GM06990 (cell line): ENCODE measurements around the gene CCIN.
"Not testable (repeated sequence)": the region's sequence is repeated elsewhere in the genome, so short reads cannot be mapped to it uniquely, and the experiment has no call there.

Experiments
- DNase-seq: peaks from one replicate; pipeline ENCODE4 v3.0.0-alpha.2; 2011; ENCODE audit not compliant: insufficient read length; ENCODE audit errors: extremely low read depth
- H3K27me3 ChIP-seq: replicated peaks from 2 replicates; pipeline ENCODE4 v1.6.0; 2011; ENCODE audit warnings: low read length; ENCODE audit not compliant: control insufficient read depth, insufficient read depth
- H3K36me3 ChIP-seq: 2 replicates; pipeline ENCODE4 v1.5.1; 2011; ENCODE audit warnings: low read length; ENCODE audit not compliant: control insufficient read depth, insufficient read depth
- H3K4me3 ChIP-seq: replicated peaks from 2 replicates; pipeline ENCODE4 v1.5.1; 2011; ENCODE audit warnings: low read depth, mild to moderate bottlenecking, control low read depth, low read length
- TF ChIP-seq, protein P1 (sequence below): IDR thresholded peaks from 2 replicates; pipeline ENCODE4 v1.5.1; 2011; ENCODE audit warnings: low read length, control low read depth, mild to moderate bottlenecking, inconsistent platforms; ENCODE audit not compliant: insufficient read depth, poor library complexity, severe bottlenecking

CCIN gene

DNA sequence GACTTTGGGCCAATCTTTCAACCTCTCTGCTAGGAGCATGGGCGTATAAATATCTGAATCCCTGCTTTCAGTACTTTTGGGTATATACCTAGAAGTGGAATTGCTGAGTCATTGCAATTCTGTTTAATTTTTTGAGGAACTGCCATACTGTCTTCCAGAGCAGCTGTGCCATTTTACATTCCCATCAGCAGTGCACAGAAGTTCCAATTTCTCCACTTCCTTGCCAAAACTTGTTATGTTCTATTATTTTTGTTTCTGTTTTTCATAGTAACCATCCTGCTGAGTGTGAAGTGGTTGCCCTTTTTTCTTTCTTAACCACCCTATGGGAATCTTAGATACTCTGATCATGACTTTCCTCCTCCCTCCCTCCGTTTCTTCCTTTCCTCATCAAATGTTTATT, 11.1 kb upstream of the CCIN start:
- no peak for DNase-seq
- TF ChIP-seq, protein P1, sequence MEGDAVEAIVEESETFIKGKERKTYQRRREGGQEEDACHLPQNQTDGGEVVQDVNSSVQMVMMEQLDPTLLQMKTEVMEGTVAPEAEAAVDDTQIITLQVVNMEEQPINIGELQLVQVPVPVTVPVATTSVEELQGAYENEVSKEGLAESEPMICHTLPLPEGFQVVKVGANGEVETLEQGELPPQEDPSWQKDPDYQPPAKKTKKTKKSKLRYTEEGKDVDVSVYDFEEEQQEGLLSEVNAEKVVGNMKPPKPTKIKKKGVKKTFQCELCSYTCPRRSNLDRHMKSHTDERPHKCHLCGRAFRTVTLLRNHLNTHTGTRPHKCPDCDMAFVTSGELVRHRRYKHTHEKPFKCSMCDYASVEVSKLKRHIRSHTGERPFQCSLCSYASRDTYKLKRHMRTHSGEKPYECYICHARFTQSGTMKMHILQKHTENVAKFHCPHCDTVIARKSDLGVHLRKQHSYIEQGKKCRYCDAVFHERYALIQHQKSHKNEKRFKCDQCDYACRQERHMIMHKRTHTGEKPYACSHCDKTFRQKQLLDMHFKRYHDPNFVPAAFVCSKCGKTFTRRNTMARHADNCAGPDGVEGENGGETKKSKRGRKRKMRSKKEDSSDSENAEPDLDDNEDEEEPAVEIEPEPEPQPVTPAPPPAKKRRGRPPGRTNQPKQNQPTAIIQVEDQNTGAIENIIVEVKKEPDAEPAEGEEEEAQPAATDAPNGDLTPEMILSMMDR: no peak
- H3K27me3 ChIP-seq: no peaks in the 10 kb centered on the region
- H3K36me3 ChIP-seq: no peaks in the 10 kb centered on the region
- no peak overlapping the region for H3K4me3 ChIP-seq

DNA sequence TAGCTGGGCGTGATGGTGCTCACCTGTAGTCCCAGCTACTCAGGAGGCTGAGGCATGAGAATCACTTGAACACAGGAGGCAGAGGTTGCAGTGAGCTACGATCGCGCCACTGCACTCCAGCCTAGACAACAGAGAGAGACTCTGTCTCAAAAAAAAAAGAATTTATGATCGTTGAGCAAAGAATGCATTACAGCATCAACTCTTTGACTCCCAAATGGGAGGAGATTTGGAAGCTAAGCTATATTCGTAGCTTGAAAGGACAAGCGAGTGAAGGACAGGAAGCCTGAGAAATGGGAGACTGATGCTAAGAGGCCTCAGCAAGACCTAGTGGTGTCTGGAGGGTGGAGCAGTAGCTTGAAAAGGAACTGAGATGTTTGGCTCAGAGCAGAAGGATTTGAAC, 10.3 kb upstream of the CCIN start:
- no peak overlapping the region for H3K4me3 ChIP-seq
- TF ChIP-seq, protein P1: no peak
- H3K27me3 ChIP-seq: no peaks in the 10 kb centered on the region; the same call in 1 of the 2 replicates
- DNase-seq: no peak
- H3K36me3 ChIP-seq: no peaks in the 10 kb centered on the region

DNA sequence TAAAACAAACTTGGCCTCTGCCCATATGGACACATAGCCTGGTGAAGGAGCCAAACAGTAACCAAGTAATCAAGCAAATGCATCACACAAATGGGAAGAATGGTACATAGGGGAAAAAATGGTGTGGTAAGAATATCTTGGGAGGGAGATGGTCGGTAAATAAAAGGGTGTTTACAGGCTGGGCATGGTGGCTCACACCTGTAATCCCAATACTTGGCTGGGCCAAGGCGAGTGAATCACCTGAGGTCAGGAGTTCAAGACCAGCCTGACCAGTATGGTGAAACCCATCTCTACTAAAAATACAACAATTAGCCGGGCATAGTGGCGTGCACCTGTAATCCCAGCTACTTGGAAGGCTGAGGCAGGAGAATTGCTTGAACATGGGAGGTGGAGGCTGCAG, 9.7 kb upstream of the CCIN start:
- H3K27me3 ChIP-seq, DNase-seq, H3K36me3 ChIP-seq, H3K4me3 ChIP-seq: not testable (repeated sequence)

DNA sequence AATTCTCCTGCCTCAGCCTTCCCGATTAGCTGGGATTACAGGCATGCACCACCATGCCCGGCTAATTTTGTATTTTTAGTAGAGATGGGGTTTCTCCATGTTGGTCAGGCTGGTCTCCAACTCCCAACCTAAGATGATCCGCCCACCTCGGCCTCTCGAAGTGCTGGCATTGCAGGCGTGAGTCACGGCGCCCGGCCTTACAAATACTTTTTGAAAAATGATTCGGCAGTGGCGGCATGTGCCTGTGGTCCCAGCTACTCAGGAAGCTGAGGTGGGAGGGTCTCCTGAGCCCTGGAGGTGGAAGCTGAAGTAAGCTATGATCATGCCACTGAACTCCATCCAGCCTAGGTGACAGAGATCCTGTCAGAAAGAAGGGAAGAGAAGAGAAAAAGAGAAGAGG, 9.1 kb upstream of the CCIN start:
- not testable (repeated sequence) for H3K27me3 ChIP-seq, DNase-seq, H3K36me3 ChIP-seq, H3K4me3 ChIP-seq

DNA sequence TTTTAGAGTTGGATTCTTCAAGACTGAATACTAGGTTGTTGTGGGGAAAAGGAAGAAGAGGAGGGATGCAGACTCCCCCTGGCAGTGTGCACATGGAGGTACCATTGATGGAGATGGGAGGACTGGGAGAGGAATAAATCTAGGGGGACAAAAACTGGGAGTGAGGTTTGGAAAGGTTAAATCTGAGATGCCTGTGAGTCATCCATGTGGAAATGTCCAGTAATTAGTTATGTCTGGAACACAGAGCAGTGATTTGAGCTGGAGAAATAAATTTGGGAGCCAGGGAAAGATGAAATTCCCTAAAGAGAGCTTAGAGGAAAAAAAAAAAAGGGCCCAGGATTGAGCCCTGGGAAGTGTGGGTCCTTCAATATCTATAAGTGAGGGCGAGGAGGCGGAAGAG, 8.0 kb upstream of the CCIN start:
- TF ChIP-seq, protein P1: no peak
- no peak for DNase-seq
- no peak overlapping the region for H3K4me3 ChIP-seq
- H3K36me3 ChIP-seq: no peaks in the 10 kb centered on the region
- no peaks in the 10 kb centered on the region; the same call in none of the 2 replicates for H3K27me3 ChIP-seq

DNA sequence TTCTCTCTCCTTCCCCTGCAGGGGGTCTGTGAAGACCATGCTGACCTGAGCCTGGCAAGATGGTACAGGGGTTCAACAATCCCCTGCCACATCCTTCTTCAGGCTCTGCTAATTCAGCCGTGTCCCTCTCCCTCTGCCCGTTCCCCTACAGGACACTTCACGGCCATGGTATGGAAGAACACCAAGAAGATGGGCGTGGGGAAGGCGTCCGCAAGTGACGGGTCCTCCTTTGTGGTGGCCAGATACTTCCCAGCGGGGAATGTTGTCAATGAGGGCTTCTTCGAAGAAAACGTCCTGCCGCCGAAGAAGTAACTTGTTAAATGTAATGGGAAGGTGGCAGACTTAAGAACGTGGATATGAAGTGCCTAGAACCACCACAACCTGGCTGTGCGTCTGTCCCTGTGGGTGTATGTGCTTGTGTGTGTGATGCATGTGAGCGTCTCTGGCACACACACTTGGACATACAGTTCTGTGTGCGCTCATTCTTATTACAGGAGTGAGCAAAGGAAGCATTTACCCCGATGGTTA, 6.9 kb upstream of the CCIN start:
- Histone ChIP-seq H3K27me3 (no peaks in the 10 kb centered on the region; the same call in none of the 2 replicates), H3K4me3 (no peak overlapping the region), H3K36me3 (no peaks in the 10 kb centered on the region)
- DNase-seq: no peak
- TF ChIP-seq, protein P1: no peak
